Smooth muscle cell (in vitro differentiated cells): ENCODE results near the gene SIK3. TPM values are rescaled to one million over a fixed set of nuclear protein-coding genes. Genes with fewer than 3 reads are reported as not detected.

Source experiments
- DNase-seq: peaks from one replicate; lab custom pipeline; 2025; ENCODE audit not compliant: unreplicated experiment; lab: John Stamatoyannopoulos, UW
- H2AFZ ChIP-seq: fragments of 200-600 bp; sonication (generic); 2 replicates; pipeline ENCODE4 v1.6.0; 2016; ENCODE audit warnings: antibody characterized with exemption, low read depth, mild to moderate bottlenecking
- H3F3A ChIP-seq: fragments of 200-600 bp; sonication (generic); 2 replicates; pipeline ENCODE4 v1.6.0; 2017; ENCODE audit warnings: antibody characterized with exemption, low read depth
- H3K27ac ChIP-seq: fragments of 200-600 bp; sonication (generic); 2 replicates; pipeline ENCODE4 v1.5.1; 2016; ENCODE audit warnings: low read depth, mild to moderate bottlenecking
- H3K27me3 ChIP-seq: fragments of 200-600 bp; sonication (generic); 2 replicates; pipeline ENCODE4 v1.6.1; 2016; ENCODE audit warnings: low read depth, mild to moderate bottlenecking
- H3K36me3 ChIP-seq: fragments of 200-600 bp; sonication (generic); 2 replicates; pipeline ENCODE4 v1.5.1; 2016; ENCODE audit warnings: low read depth
- H3K4me1 ChIP-seq: fragments of 200-600 bp; sonication (generic); 2 replicates; pipeline ENCODE4 v1.5.1; 2016; ENCODE audit warnings: low read depth
- H3K4me2 ChIP-seq: fragments of 200-600 bp; sonication (generic); 2 replicates; pipeline ENCODE4 v1.6.0; 2016; ENCODE audit warnings: mild to moderate bottlenecking
- H3K4me3 ChIP-seq: fragments of 200-600 bp; sonication (generic); 2 replicates; pipeline ENCODE4 v1.5.1; 2016; ENCODE audit warnings: mild to moderate bottlenecking
- H3K79me2 ChIP-seq: fragments of 200-600 bp; sonication (generic); 2 replicates; pipeline ENCODE4 v1.6.0; 2016; ENCODE audit warnings: low read depth, mild to moderate bottlenecking
- H3K9ac ChIP-seq: fragments of 200-600 bp; sonication (generic); 2 replicates; pipeline ENCODE4 v1.6.0; 2016; ENCODE audit warnings: low read depth
- H3K9me3 ChIP-seq: fragments of 200-600 bp; sonication (generic); replicated peaks from 2 replicates; pipeline ENCODE4 v1.5.1; 2016; ENCODE audit warnings: low read depth
- H4K20me1 ChIP-seq: fragments of 200-600 bp; sonication (generic); 2 replicates; pipeline ENCODE4 v1.6.0; 2016; ENCODE audit warnings: low read depth
- WGBS: methylation state at CpG from one replicate; pipeline ENCODE4 v1.1.7; 2016; ENCODE audit warnings: low lambda C conversion rate; 5-methylcytosine and 5-hydroxymethylcytosine counted together
- polyA plus RNA-seq: library from polyadenylated mRNA; unstranded; fragments of >200 nt; fragmentation: Nextera tagmentation; extraction: Ambion mirVana; gene quantifications from 2 replicates; pipeline ENCODE4 v1.2.1, GENCODE V29; 2016
- total RNA-seq: library from RNA; depleted of rRNA; stranded (reverse); fragments of >200 nt; gene quantifications from 2 replicates; pipeline ENCODE4 v1.2.3, GENCODE V29; 2014
- TF ChIP-seq, protein P1 (sequence below): fragments of 200-600 bp; sonication (generic); IDR thresholded peaks from 2 replicates; pipeline ENCODE4 v1.5.1; 2017; ENCODE audit warnings: borderline replicate concordance, mild to moderate bottlenecking, antibody characterized with exemption; ENCODE audit not compliant: insufficient read depth, poor library complexity, severe bottlenecking

Gene SIK3
- total and polyA plus RNA-seq, 2 experiments from 2014 or later = 11.0 to 11.9 TPM

DNA sequence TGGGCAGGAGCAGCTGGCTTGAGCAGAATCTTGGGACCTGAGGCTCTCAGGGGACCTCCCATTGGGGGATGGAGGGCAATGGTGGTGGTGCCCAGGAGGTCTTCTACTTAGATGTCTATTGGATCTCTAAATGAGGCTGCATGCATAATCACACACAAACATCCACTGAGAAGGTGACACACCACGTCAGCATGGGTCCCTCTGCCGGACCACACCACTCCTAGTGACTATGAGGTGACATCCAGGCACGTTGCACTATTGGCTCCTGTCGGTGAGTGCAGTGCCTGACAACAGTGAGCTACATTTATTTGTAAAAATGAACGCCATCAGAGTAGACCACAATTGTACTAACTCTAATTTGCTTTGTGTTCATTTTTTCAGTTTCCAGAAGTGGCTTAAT is 272.8 kb downstream of the SIK3 start:
- Histone ChIP-seq H3K27ac (no peak overlapping the region), H3K36me3 (no peaks in the 10 kb centered on the region), H3K4me1 (no peaks in the 10 kb centered on the region), H3K4me3 (no peak overlapping the region), H3K9me3 (no peaks in the 10 kb centered on the region), H3K79me2 (no peaks in the 10 kb centered on the region), H3F3A (no peaks in the 10 kb centered on the region), H3K4me2 (no peak overlapping the region), H3K9ac (no peak overlapping the region), H2AFZ (no peak overlapping the region), H4K20me1 (no peaks in the 10 kb centered on the region), H3K27me3 (no peaks in the 10 kb centered on the region)
- WGBS = 81% methylated on average over 5 of the region's 5 CpGs
- TF ChIP-seq, protein P1, sequence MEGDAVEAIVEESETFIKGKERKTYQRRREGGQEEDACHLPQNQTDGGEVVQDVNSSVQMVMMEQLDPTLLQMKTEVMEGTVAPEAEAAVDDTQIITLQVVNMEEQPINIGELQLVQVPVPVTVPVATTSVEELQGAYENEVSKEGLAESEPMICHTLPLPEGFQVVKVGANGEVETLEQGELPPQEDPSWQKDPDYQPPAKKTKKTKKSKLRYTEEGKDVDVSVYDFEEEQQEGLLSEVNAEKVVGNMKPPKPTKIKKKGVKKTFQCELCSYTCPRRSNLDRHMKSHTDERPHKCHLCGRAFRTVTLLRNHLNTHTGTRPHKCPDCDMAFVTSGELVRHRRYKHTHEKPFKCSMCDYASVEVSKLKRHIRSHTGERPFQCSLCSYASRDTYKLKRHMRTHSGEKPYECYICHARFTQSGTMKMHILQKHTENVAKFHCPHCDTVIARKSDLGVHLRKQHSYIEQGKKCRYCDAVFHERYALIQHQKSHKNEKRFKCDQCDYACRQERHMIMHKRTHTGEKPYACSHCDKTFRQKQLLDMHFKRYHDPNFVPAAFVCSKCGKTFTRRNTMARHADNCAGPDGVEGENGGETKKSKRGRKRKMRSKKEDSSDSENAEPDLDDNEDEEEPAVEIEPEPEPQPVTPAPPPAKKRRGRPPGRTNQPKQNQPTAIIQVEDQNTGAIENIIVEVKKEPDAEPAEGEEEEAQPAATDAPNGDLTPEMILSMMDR = no peak
- no peak for DNase-seq

DNA sequence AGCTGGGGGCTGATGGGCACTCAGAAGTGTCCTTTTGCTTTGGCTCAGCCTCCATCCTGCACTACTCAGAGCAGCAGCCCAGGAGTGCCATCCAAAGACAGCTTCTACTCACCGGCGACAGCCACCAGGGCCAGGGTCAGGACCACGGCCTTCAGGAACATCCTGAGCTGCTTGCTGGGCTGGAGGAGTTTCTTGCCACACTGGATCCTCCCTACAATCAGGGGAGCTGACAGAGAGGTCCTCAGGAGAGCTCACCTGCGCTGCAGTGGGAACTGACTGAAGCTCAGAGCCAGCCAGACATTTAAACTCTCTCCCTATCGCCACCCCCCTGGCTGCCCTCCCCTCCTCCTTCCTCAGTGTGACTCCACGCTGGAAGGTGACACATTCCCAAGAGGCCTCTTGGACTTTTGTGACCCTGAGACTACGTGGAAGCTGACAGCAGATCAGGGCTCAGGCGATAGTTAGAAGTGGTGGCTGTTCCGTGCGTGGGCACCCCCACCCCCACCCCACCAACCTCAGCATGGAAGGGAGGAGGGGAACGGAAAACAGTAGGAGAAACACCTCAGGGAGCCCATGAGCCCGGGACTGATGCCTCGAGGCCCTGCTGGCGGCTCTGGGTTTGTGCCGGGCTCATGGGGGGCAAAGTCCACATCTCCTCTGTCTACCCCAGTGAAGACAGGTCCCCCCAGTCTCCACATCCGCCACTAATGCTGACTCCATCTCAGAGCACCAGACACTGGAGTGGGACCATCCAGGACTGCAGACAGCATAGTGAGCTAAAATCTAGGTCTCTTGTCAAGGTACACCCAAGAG is 275.0 kb downstream of the SIK3 start, which contains the start of gene APOA4:
Gene APOA4 (minus strand): TSS at position 274 of the 813 bp plus-strand sequence. CDS start 113 bp downstream, at position 161.
- no peak for DNase-seq
- H4K20me1 ChIP-seq = no peaks in the 10 kb centered on the region
- no peak within 1 kb of the TSS for H2AFZ ChIP-seq
- H3K9ac ChIP-seq = no peak within 1 kb of the TSS
- H3F3A ChIP-seq = no peaks in the 10 kb centered on the region
- TF ChIP-seq, protein P1 = no peak
- 89% methylated on average over 12 of the region's 16 CpGs for WGBS
- no peak within 1 kb of the TSS for H3K4me3 ChIP-seq
- H3K9me3 ChIP-seq = no peaks in the 10 kb centered on the region
- no peak within 1 kb of the TSS for H3K27ac ChIP-seq
- H3K79me2 ChIP-seq = no peaks in the 10 kb centered on the region
- no peaks in the 10 kb centered on the region for H3K27me3 ChIP-seq
- no peak within 1 kb of the TSS for H3K4me2 ChIP-seq
- H3K36me3 ChIP-seq = no peaks in the 10 kb centered on the region
- no peaks in the 10 kb centered on the region for H3K4me1 ChIP-seq

DNA sequence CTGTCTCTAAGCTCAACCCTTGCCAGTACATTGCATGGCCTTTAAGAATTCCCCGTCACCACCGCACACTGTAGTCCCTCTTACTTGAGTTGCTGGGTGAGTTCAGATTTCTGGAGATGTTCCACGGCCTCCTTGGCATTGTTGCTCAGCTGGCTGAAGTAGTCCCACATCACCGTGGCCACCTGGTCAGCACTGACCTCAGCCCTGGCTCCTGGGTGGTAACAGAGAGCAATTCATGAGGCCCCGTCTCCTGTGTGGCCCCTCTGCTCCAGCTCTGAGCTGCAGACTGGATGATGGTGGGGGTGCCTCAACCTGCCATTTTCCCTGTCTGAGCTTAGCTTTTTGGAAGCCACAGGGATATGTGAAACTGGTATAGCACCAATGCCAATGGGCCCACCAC is 275.7 kb downstream of the SIK3 start:
- Histone ChIP-seq H3K79me2 (no peaks in the 10 kb centered on the region), H3K36me3 (no peaks in the 10 kb centered on the region), H3K9ac (no peak overlapping the region), H3K4me3 (no peak overlapping the region), H3K9me3 (no peaks in the 10 kb centered on the region), H2AFZ (no peak overlapping the region), H3K4me1 (no peaks in the 10 kb centered on the region), H3K27ac (no peak overlapping the region), H3F3A (no peaks in the 10 kb centered on the region), H3K4me2 (no peak overlapping the region), H4K20me1 (no peaks in the 10 kb centered on the region), H3K27me3 (no peaks in the 10 kb centered on the region)
- no peak for DNase-seq
- 75% methylated on average over 5 of the region's 5 CpGs for WGBS
- TF ChIP-seq, protein P1 = no peak
